GM19240 (cell line): Measurements from ENCODE around the gene DPF3.
"Not testable (repeated sequence)": the region's sequence is repeated elsewhere in the genome, so short reads cannot be mapped to it uniquely, and the experiment has no call there.

Experiments used
- DNase-seq: peaks from one replicate; pipeline ENCODE4 v3.0.0; 2011; ENCODE audit warnings: low spot score; ENCODE audit not compliant: insufficient read length

The DPF3 gene

GRCh38 chr14:72880820-72881219 is 13.1 kb downstream of the DPF3 start:
- DNase-seq, result no peak

- DNase-seq, result no peak
Observed at GRCh38 chr14:72880164-72880563, 13.7 kb downstream of the DPF3 start.

DNA sequence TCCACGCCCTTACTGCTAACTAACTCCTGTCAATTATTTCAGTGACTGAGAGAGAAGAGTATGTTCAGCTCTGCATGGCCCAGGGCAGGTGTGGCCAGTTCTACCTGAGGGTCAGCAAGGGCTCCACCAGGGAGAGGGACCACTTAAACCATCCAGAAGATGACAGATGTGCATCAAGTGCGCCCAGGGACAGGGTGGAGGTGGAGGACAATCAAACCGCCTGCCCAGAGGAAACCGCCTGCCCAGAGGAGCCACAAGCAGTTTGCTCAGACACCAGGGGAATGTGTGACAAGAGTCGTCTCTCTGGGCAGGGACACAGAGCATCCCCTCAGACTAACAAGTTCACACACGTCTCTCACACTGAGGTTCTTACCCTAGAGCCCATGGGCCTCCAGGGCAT is 14.5 kb downstream of the DPF3 start:
- no peak for DNase-seq

- no peak for DNase-seq
Observed at GRCh38 chr14:72878746-72879145, 15.2 kb downstream of the DPF3 start.

DNA sequence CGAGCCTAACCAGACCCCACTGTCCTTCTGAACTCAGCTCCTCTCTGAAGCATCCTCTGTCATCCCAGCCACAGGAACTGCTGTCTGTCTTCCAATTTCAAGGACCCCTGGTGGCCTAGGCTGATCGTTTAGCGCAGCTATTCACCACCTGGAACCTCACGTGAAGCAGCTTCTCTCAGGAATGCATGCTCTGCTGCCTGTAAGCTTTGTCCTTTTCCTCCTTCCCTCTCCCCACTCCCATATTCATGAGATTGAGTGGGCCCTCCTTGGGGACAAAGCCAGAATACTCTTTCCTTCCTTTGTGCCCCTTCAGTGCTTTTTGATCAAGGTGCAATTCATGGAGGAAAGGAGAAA is 17.2 kb downstream of the DPF3 start:
- no peak for DNase-seq

GRCh38 chr14:72876005-72876709 is 17.7 kb downstream of the DPF3 start:
- no peak for DNase-seq

DNA sequence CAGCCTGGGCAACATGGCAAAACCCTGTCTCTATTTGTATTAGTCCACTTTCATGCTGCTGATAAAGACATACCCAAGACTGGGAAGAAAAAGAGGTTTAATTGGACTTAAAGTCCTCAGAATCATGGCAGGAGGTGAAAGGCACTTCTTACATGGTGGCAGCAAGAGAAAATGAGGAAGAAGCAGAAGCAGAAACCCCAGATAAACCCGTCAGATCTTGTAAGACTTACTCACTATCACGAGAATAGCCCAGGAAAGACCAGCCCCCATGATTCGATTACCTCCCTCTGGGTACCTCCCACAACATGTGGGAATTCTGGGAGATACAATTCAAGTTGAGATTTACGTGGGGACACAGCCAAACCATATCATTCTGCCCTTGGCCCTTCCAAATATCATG is 23.0 kb downstream of the DPF3 start:
- DNase-seq, result not testable (repeated sequence)

- no peak for DNase-seq
Observed at GRCh38 chr14:72869407-72870329, 24.2 kb downstream of the DPF3 start.

DNA sequence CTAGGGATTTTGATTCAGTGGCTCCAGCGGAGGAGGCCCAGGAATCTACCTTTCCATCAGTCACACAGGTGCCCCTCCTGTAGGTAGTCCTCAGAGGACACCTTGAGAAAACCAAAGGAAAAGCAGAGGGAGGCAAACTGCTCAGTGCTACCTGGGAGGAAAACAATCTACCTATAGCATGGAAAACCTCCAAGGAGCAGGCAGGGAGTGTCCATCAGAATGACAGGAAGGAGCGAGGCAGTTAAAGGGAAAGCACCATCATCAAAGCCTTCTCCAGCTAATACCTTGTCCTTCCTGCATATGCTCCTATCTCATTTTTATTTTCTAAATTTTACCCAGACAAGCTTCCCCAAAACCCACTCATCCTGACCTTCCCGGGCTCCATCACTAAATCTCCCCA is 25.4 kb downstream of the DPF3 start:
- no peak for DNase-seq

DNA sequence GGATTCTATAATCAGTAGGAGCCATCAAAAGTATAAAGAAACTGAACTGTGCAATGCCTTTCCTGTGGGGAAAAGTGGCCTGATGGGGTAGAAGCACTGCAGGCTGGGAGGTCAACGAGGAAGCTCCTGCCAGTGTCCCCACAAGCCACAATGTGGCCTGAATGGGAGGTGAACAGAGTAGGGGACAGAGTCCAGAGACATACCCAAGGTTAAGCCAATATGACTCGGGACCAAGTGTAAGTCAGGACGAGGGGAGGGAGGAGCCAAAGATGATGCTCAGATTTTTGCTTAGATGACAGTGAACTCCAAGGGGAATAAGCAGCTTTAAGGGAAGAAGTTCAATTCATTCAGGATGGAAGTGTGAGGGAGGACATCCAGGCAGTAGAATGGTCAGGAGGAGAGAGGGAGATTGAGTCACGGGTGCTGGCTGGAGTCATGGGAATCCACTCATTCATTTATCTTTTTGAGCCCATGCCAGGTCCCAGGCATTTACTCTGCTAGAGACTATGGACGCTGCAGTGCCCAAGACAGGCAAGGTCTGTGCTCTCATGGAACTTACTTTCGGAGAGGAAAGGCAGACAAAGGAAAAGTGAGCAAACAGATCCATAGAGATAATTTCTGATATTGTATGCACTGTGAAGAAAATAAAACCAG is 29.1 kb downstream of the DPF3 start:
- no peak for DNase-seq

GRCh38 chr14:72863216-72864006 is 30.5 kb downstream of the DPF3 start:
- peak; percentile 24 for DNase-seq

DNA sequence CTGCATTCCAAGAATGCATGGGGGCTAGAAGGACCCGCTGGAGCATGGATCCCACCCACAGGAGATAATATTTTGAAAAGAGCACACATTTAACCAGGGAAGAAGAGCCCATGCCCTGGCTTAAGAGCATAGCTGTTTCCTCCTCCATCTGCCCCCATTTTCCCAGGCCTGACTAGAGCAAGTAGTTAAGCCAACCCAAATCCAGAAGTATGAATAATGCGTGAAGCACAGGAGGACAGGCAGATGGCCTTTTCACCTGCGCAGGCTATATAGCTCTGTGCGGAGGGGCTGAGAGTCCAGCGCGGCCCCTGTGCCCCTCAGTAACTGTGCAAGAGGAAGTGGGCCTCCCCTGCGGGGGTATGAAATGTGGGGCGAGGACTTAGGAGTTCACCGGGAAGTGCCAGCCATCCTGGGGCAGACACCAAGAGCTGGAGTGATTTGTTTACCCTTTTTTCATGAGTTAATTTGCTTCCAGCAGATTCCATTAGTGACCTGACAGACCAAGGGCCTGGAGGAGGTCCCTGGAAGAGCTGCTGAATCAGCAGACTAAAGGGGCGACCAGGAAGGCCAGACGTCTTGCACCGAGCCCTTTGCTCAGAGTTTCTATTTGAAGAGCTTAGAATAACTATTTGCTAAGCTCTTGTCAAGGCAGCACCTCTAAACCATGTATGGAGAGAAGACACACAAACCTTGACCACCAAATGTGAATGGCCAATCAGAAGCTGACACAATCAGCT is 37.2 kb downstream of the DPF3 start:
- no peak for DNase-seq

GRCh38 chr14:72855913-72856312 is 38.0 kb downstream of the DPF3 start:
- DNase-seq, result no peak

- no peak for DNase-seq
Observed at GRCh38 chr14:72852194-72852593, 41.7 kb downstream of the DPF3 start.

- DNase-seq, result no peak
Observed at GRCh38 chr14:72851635-72852034, 42.3 kb downstream of the DPF3 start.

GRCh38 chr14:72850360-72850759 is 43.5 kb downstream of the DPF3 start:
- DNase-seq, result no peak

DNA sequence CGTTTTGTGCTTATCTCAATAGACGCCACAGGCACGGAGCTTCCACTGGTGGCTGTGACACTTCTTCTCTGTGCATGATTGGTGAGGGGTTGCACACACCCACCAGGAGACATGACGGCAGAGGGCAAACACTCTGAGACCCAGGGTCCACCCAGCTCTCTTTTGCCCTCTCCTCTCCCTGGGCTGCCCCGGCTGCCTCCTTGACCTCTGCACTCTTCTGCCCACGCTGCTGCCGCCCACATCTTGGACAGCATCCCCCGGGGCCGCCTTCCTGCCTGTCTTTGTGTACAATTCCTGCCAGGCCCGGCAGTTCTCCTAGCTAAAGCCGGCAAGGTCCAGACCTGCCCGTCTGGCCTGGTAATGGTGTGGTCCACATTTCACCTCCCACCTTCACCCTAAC is 44.7 kb downstream of the DPF3 start:
- DNase-seq, result no peak

- no peak for DNase-seq
Observed at GRCh38 chr14:72847721-72848120, 46.2 kb downstream of the DPF3 start.

- no peak for DNase-seq
Observed at GRCh38 chr14:72845683-72846082, 48.2 kb downstream of the DPF3 start.

DNA sequence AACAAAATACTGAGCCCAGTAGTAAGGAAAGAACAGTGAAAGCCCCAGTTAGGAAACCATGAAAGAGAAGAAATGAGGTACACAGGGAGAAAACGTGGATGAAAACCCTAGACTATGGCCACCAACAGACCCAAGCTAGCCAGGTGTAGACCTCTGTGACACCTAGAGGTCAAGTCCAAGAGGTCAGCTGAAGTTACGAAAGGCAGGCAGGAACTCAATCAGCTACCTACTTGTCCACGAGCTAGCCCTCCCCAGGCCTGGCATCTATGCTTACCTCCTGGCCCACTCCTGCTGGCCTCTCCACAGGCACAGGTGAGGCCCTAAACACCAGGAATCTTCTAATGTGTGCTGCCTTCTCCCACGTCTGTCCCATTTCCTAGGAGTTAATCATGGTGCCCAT is 48.7 kb downstream of the DPF3 start:
- DNase-seq, result no peak

GRCh38 chr14:72844524-72844923 is 49.4 kb downstream of the DPF3 start:
- no peak for DNase-seq
